ENCODE measurements around the gene MDC1. TPM values are rescaled to one million over a fixed set of nuclear protein-coding genes. Genes with fewer than 3 reads are reported as not detected.

MDC1 gene
- total and polyA plus RNA-seq, 2 of the 13 experiments (the other 11 are each of a cell fraction or from before 2014, with no cell fraction given), result 8.4 to 14.0 TPM

DNA sequence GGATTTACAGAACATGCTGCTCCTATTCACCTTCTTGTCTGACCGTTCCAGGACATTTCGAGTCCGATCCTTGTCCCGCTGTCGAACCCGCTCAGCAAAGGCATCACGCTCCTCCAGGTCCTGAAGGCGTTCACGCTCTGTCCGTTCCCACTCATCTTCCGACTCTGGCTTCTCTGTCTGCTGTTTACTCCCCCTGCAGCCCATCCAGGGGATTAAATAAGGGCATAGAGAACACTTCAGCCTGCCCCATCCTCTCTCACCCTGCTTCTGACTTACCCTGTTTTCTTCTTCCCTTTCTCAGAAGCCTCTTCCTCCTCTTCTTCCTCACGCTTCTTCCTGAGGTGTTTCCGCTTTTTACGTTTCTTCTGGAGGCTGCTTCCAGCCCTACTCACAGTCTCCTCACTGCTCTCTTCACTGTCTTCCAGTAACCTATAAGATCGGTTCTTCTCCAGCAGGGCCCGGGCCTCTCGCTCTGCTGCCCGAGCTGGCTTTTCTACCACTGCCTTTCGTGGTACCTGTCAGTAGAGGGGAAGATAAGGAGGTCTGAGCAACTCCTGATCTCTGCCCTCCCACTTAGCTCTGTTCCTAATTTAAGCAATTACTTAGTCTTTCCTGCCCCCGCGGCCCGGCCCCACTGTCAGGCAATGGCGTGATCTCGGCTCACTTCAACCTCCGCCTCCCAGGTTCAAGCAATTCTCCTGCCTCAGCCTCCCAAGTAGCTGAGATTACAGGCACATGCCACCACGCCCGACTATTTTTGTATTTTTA, 46.1 kb downstream of the MDC1 start (continued):
- TF ChIP-seq, protein P1, sequence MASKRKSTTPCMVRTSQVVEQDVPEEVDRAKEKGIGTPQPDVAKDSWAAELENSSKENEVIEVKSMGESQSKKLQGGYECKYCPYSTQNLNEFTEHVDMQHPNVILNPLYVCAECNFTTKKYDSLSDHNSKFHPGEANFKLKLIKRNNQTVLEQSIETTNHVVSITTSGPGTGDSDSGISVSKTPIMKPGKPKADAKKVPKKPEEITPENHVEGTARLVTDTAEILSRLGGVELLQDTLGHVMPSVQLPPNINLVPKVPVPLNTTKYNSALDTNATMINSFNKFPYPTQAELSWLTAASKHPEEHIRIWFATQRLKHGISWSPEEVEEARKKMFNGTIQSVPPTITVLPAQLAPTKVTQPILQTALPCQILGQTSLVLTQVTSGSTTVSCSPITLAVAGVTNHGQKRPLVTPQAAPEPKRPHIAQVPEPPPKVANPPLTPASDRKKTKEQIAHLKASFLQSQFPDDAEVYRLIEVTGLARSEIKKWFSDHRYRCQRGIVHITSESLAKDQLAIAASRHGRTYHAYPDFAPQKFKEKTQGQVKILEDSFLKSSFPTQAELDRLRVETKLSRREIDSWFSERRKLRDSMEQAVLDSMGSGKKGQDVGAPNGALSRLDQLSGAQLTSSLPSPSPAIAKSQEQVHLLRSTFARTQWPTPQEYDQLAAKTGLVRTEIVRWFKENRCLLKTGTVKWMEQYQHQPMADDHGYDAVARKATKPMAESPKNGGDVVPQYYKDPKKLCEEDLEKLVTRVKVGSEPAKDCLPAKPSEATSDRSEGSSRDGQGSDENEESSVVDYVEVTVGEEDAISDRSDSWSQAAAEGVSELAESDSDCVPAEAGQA (IDR thresholded peaks at IDR 0.05; ENCODE audit: low read depth), result no peak
- TF ChIP-seq, protein P1 (CRISPR knock-in tag; IDR thresholded peaks at IDR 0.05; ENCODE audit: borderline replicate concordance), result no peak
- TF ChIP-seq U2AF1 (optimal IDR thresholded peaks at IDR 0.05; ENCODE audit: low read depth, low read length) (no peak), ZMAT3 (CRISPR knock-in tag; conservative IDR thresholded peaks at IDR 0.05) (no peak), SMC3 (IDR thresholded peaks at IDR 0.05; ENCODE audit: low read length) (peak; percentile 67), GFI1 (CRISPR knock-in tag; IDR thresholded peaks at IDR 0.05; ENCODE audit: borderline replicate concordance) (no peak), REPIN1 (CRISPR knock-in tag; IDR thresholded peaks at IDR 0.05; ENCODE audit: borderline replicate concordance, low read depth) (no peak), AHR (CRISPR knock-in tag; IDR thresholded peaks at IDR 0.05) (no peak), CENPT (CRISPR knock-in tag; IDR thresholded peaks at IDR 0.05; ENCODE audit: low read depth) (no peak), ZNF639 (CRISPR knock-in tag; conservative IDR thresholded peaks at IDR 0.05) (no peak), ATF4 (CRISPR knock-in tag; IDR thresholded peaks at IDR 0.05) (no peak), SP1 (IDR thresholded peaks at IDR 0.05) (no peak), SP1 (CRISPR knock-in tag; IDR thresholded peaks at IDR 0.05) (no peak), SRSF9 (IDR thresholded peaks at IDR 0.05; ENCODE audit: borderline replicate concordance, insufficient read depth, low read depth, low read length, poor library complexity, severe bottlenecking) (no peak), RXRA (CRISPR knock-in tag; IDR thresholded peaks at IDR 0.05) (no peak), TFAP4 (IDR thresholded peaks at IDR 0.05; ENCODE audit: borderline replicate concordance, low read depth) (no peak), ZNF503 (CRISPR knock-in tag; IDR thresholded peaks at IDR 0.05) (0 out of 2 replicates have a peak, but pooled peaks have one; percentile 19), HOXD1 (CRISPR knock-in tag; IDR thresholded peaks at IDR 0.05) (no peak), FLYWCH1 (CRISPR knock-in tag; IDR thresholded peaks at IDR 0.05) (no peak)

Measured in HepG2 (cell line).